Ecto neural progenitor cell (in vitro differentiated cells): ENCODE data around the gene SLC7A11.

Source experiments
- DNase-seq: peaks from one replicate; pipeline ENCODE4 v3.0.0-alpha.2; 2018; ENCODE audit warnings: low spot score

SLC7A11 gene

DNA sequence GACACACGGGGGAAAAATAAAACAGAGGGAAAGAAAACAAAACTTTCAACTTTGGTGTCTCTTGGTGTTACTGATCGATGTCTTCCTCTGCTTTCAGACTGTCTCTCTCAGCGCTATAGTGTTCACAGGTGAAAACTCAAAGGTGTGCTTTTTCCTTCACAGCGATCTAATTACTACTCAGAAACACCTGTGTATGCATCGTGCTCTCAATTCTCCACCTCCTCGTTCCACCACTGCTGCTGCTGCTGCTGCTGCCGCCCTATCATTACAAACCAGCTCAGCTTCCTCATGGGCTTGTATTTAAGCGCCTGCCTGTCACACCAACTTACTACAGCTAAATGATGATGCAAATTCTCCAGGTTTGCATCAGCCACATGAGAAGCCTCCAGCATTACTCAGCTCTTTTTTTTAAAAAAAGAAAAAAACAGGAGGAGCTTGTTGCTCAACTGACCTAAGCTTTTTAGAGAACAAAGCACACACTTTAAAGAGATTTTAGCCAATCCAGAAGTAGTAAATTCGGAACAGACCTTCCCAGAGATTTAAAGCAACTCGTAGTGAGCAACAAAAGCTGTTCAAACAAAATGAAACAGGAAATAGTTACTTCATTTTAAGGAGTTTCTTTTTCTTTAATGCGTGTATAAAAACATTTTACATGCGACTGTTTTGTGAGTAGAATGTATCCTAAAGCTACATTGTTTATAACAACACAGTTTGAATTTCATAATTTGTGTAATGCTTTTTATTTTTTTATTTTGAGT, at the start of gene SLC7A11:
Gene SLC7A11 (minus strand): TSS at position 274 of the 758 bp plus-strand sequence. CDS start 280 bp downstream, outside the sequence.
- DNase-seq = peak; percentile 72

DNA sequence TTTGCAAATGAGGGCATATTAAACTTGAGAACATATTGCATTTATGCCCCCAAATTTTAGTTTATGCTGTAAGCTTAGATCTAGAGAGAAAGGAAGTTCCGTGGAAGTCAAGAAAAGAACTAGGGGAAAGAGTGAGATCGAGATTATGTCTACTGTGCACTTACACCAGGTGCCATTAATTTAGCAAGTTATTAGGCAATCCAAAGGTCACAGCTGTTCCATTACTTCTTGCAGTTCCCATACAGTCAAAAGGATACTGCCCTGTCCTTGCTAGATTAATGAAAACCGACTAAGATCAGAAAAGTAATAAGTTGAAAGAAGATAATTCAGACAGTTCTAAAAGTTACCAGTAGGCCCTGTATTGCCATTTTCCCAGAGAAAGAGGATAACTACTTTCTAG, 49.3 kb upstream of the SLC7A11 start:
- no peak for DNase-seq

DNA sequence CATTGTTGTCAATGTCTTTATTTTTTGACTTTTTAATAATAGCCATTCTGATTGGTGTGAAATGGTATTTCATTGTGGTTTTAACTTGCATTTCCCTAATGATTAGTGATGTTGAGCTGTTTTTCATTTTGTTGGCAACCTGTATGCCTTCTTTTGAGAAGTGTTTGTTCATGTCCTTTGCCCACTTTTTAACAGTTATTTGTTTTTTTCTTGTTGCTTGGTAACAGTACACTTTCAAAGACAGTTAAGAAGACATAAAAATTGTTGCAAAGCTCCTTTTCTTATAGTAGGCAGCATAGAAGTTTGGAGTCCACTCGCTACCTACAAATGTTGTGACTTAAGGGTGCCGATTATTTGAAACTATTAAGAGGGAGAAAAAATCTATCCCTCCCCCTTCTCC, 48.7 kb upstream of the SLC7A11 start:
- DNase-seq = no peak

DNA sequence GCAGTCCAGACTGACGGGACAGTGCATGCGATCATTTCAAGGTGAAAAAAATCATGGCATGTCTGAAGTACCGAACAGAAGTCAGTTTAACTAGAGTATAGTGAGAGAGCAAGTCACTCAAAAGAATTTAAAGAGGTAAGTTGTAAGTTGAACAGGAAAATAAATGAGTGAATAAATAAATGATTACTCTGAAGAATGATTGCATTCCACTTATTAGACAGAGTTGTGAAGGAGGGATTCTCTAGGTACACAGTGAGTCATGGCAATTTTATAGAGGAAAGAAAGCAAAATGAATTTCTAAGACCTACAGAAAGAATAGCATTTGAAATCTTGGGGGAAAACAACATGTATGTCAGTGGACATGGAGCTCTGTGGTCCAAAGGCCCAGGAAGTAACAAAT, 37.1 kb upstream of the SLC7A11 start:
- no peak for DNase-seq

DNA sequence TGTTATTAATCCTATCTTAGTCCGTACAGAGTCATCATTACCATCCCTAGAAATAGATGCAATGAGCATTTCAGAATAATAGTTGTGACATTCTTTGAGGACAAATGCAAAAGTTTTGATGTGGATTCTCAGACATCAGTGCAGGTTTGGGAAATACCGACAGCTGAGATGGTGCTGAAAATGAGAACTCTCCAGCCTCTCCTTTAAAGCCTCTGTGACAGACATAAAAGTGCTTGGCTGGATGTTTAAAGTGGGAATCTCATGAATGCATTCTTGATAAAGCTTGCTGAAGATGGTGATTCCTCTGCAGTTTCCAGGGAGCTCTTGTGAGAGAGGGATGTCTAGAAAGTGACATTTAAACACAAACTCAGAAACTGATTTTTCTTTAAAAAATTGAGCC, 35.0 kb upstream of the SLC7A11 start:
- DNase-seq = no peak

DNA sequence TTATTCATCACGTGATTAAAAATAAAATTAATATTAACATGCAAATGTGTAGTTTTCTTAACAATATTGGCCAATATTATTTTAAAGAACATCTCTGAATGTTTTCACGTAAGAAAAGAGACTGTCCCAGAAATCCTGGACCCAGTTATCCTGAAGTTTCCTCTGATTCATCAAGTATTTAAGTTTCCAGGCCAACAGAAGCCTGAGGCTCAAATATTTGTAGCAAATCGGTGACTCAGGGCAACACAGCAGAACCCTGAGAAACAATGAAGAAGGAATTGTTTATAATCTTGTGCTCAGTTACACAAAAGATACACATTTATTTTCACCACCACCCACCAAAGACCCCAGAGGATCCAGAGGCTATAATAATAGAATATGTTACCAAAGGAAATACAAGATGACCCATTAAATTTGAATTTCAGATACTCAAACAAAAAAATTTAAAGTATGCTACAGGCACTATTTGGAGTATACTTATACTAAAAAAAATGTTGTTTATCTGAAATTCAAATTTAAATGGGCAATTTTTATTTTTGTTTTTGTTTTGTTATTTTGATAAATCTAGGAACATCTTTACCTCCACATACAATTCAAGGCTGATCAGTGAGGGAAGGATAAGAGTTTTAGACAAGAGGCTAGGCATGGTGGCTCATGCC, 33.9 kb upstream of the SLC7A11 start:
- DNase-seq = no peak

DNA sequence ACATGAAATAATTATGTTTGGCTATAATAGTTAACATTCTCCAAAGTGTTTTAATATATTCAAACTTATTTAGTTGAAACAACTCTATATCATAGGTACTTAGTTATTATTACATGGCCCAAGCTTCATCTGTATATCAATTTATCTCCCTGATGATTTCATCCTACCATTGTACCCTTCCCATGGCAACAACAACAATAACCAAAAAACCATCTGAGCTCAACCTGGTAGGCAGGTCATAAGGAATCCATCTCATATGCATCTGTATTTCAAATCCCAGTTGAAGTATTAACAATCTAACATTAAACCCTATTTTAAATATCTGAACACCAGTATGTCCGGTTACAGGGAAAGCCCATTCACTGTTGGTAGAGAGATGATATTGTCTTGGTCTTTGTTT, 33.1 kb upstream of the SLC7A11 start:
- DNase-seq = no peak

DNA sequence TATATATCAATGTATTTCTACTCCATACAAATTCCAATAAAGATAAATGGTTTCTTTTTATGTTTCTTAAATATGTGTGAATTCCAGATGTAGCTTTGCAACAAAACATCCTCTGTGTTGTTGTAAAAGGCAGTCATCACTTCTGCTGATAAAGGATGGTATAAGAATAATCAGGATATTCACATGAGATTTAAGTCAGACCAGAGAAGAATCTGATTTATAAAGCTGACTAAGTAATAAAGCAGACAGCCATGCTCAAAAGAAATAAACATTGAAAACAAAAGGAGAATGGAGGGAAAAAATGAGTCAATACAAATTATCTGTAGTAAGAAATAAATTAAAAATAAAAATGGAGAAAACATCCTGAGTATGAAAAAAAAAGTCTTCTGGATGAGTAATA, 27.0 kb upstream of the SLC7A11 start:
- no peak for DNase-seq

DNA sequence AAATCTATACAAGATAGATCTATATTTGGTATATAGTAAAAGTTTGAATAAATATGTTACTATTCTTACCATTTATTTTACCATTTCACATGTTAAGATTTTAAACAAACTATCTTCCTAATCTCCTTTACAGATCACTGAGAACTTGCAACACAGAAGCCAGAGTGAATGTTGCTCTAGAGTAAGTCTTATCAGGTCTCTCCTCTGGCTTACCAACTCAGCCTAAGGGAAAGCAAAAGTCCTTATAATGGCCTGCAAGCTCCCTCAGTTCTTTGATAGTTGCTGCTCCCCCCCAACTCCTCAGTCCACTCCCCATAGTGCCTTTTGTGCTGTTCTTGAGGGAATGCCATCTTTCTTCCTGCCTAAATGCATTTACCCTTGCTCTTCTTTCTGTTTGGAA, 25.7 kb upstream of the SLC7A11 start:
- DNase-seq = no peak

DNA sequence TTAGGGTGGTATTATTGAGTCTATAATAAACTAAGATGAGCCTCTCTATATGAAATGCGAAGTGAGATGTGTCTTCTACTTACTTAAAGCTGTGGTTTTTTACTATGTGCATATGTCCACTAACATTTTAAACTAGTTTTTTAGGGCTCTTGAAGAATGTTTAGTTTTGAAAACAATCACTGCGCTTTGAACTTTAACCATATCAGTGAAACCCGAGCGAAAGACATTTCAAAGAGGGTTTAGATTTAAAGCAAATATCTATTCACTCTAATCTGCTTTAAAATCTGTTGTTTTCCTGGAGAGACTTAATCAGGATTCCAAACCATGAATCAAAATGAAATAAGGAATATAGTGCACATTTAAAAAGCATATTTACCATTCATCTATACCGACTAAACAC, 24.8 kb upstream of the SLC7A11 start:
- no peak for DNase-seq

DNA sequence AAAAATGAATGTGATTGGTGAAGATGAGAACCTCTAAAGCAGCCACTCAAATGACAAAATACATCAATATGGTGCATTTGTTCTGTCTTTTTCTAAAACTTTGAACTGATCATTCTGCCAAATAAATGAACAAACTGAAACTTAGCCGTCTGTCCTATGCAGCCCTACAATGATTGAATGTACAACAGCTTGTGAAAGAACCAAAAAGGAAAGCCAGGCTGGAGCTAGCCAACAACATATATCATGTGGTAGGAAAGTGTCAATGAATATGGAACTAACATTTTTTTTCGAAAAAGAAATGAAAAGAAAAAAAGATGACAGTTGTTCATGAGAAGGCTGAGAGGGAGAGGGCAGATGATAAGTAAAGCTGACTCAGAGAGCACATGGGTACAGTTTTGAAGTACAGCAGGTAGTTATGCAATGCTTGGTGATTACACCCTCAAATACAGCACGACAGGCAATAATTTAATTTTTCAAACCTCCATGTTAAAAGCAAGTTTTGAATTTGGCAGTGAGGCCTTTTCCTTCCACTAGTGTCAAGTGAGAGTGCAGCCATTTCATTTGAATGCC, 21.2 kb upstream of the SLC7A11 start:
- no peak for DNase-seq

DNA sequence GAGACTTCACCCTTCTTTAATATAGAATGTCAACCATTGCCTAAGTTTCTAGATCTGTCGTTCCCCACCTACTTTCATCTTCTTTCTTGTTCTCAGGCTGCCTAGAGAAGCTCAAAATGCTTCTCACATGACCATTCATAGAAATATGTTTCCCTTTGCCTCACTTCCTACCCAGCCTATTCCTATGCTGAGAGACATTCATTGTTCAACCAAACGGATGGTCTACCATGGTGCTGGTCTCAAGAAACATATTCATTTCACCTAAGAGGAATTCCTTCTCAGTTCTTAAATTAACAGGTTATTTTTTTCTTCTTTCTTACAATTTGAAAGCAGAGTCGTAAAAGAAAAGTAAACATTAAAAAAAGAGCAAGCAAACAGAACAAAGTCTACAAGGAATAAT, 20.3 kb upstream of the SLC7A11 start:
- no peak for DNase-seq

DNA sequence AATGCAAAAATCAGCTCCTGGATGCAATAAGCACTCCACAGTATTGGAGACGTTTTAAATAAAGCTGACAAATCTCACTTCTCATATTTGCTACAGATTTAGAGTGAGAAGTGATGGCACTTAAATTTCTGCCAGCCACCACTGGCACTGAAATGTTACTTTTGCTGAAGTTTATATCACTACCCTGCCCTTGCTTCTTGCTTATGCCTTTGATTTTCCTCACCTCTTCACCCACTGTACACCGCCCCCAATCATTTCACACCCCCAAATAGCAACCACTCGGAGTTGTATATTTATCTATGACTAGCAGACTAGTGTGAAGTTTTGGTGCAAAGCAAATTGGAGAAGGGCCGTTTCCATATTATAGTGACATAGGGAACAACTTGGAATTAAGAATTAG, 19.9 kb upstream of the SLC7A11 start:
- DNase-seq = no peak

DNA sequence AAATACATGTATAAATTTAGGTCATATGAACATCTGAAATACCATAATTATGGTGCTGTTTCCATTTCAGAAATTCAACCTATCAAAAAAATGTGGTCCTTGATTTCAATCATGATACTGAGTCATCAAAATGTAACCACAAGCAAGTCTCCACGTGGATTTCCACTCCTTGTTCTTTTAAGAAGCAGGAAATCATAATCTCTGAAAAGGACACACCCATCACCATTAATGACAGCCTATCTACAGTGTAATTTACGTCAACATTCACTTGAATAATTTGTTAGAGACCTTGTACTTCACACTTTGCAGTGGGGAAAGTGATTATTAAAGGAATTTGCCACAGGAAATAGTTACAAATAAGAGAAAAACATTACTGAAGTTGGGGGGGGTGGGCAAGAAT, 17.7 kb upstream of the SLC7A11 start:
- no peak for DNase-seq

DNA sequence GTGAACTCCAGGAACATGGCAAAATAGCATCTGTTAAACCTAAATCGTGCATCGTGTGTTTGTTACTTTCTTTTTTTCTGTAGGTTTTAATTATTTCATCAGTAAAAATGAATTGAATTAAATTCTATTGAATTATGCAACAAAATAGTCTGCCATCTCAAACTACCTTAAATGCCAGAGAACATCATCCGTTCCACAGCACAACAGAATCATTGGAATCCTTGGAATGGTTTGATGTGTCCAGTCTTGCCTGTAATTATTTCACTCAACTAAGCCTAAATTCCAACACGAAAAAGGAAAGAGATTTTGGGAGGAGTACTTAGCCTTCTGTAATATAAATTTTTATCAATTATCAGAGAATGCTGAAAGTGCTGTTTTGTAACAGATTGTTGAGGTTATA, 17.1 kb upstream of the SLC7A11 start:
- no peak for DNase-seq

DNA sequence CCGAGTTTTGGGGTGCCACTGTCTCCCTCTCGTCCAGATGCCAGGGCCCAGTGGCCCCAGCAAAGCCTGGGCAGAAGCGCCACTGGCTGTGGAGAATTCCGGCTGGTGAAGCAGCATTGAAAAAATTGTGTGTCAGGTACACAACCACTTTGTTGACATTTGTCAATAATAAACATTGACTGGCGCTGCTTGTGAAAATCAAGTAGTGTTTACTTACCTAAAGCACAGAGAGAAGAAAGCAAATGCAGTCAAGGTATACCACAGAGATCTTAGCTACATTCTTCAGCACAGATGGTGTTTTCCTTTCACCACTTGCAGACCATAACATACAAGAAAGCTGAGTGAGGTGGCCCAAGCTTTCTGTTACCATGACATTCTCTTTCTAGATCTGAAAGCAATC, 14.5 kb upstream of the SLC7A11 start:
- DNase-seq = no peak

DNA sequence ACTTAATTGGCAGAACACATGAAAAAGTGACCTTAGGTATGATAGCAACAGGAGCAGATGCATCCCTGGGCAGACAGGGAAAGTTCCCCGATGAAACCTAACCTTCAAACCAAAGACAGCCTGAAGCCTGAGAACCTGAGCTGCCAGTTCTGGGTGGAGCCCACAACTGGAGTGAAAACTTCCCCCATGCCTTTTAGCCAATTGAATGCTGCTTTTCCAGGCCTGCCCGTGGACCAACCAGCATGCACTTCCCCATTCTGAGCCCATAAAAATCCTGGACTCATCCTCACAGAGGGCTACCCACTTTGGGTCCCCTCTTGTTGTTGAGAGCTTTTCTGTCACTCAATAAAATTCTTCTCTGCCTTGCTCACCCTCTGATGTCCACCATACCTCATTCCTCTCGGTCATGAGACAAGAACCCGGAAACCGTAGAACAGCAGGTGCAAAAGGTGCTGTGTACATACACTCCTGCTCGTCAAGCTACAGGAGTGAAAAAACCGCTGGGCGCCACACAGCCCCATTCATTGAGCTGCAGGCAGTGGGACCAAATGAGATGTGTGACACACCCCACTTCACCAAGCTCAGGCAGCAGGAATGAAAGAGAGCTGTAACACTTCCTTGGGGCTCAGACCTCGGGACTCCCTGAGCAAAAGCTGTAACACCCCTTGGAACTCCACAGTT, 13.9 kb upstream of the SLC7A11 start:
- no peak for DNase-seq

DNA sequence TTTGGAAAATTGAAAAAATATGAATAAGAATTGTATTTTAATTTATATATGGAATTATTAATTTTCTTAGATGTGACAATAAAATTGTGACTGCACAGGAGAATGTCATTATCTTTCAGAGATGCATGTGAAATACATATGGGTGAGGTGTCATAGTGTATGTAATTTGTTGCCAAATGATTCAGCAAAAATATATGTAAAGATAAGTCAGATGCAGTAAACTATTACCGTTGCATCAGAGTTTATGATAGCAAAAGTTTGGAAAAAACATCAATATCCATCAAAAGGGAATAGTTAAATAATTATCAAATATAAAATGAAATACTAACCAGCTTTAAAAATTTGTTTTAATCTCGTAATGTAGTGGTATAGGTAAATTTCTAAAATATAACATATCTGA, 10.4 kb upstream of the SLC7A11 start:
- no peak for DNase-seq

DNA sequence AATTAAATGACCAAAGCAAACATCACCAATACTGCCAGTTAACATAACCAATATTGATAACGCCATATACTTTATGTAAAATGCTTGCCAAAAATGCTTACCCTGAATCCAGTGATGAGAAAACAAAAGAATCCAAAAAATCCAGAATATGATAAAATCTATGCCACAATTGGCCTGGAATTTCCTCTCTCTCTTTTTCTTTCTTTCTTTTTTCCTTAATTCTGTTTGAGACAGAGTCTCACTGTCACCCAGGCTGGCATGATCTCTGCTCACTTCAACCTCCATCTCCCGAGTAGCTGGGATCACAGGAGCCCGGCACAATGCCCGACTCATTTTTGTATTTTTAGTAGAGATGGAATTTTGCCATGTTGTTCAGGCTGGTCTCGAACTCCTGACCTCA, 9.8 kb upstream of the SLC7A11 start:
- no peak for DNase-seq

DNA sequence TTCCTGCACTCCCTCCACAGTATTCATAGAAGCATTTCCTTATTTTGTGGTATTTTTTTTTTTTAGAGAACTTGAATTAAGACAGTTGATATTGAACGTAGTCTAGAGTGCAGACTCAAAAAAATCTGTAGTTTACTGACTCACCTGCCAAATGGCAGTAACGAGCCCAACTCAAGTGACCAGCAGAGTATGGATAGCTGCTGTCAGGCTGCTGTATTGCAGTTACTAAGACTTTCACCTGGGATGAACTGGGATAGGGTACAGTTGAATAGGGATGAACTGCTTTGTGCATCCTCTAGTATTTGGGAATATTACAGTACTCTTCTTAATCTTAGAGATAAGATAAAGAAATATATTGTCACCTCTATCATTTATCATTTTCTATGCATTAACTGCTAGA, 7.0 kb upstream of the SLC7A11 start:
- no peak for DNase-seq

DNA sequence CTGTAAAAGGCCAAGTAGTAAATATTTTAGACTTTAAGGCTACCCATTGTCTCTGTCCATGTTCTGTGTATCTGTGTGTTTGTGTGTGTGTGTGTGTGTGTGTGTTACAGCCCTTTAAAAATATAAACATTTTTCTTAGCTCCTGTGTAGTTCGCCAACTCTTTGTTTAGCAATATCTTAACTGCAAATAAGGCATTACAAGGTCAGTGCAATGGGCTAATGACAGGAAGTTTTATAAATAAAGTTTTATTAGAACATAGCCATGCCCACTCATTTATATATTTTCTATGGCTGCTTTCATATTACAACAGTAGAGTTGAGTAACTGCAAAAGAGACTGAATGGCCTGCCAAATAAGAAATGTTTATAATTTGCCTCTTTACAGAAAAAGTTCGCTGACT, 5.9 kb upstream of the SLC7A11 start:
- no peak for DNase-seq

DNA sequence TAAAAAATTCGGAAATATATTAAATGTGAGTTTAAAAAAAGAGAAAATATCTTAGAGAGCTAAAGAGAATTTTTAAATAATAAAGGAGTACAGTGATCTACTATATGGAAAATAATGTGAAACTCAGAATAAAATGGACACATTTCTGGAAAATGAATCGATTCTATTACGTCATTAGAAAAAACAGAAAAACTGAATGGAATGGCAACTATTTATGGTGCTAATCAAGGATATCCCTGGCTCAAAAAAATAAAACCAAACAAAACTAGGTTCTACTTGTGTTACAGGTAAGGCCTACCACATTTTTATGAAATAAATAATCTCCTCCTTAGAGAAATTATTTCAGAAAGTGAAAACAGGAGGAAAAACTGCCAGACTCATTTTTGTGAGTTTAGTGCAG, 5.5 kb upstream of the SLC7A11 start:
- DNase-seq = no peak

DNA sequence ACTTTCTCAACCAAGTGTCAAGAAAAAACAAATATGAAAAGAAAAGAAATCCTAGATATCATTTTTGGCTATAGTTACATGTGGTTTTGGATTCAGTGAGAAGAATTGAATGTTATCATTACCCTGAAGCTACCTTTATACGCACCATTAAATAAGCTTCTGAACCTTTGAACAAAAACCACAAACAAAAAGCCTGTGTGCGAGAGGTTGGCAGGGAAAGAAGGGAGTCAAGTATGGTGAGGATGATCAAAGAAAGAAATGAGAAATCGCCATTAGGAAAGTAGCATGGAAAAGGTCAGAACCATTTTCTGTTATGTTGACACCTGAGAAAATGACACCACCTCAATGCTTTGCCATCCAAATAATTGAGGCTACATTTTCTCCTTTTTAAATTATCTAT, 1.2 kb upstream of the SLC7A11 start:
- no peak for DNase-seq
